Subcutaneous adipose tissue (tissue), 4 donors: ENCODE measurements around the gene KIF5B. TPM values are rescaled to one million over a fixed set of nuclear protein-coding genes. Genes with fewer than 3 reads are reported as not detected.

ENCODE experiments used
- total RNA-seq, 4 donors: library from RNA; depleted of rRNA; stranded (reverse); fragments of >200 nt; gene quantifications; one replicate each; pipeline ENCODE4 v1.1.0, GENCODE V29; 2016
- TF ChIP-seq, protein P1 (sequence below): fragments of 450-650 bp; IDR thresholded peaks from one replicate; pipeline ENCODE4 v1.5.1; 2016; ENCODE audit warnings: low read depth, mild to moderate bottlenecking, control low read depth, antibody characterized with exemption, moderate library complexity

The KIF5B gene
- 100 to 1,000 TPM; 102 to 148 (median 114) TPM for total RNA-seq

DNA sequence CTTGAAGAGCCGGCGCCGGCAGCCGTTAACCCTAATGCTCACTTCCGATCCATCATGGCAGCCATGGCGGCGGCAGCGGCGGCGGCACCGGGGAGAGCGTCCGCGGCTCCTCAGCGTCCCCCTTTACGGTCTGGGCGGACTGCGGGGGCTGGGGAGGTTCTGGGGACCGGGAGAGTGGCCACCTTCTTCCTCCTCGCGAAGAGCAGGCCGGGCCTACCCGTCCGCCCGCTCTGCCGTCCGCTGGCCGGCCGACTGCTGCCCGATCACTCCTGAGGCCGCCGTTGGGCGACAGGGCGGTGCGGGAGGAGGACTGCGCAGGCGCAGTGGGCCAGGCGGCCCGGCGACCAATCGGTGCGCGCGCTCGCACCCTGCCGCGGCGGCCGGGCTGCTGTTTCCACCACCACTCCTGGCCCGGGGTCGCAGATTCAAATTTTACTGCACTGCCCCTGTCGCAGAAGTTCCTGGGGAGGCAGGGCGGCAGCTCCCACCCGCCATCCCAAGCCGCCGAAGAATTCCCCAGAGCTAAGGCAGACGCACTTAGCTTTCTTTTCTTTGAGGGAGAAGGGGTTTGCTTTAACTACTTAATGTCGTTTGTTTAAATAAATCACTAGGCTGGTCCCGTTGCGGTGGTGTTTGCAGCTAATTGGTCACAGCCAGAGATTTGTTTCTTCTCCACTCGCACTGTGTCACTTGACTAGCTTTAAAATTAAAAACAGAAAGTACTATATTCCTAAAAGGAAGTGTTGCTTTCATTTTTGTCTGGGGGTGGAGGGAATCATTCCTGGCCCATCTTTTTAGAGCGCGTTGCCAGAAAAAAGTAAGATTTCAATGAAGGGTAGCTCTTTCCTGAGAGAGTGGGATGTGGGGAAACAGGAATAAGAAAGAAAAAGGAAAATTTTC, at the start of gene KIF5B:
TSS of gene KIF5B (minus strand) at position 290 of the 900 bp plus-strand sequence. CDS start 452 bp downstream, outside the sequence.
- TF ChIP-seq, protein P1, sequence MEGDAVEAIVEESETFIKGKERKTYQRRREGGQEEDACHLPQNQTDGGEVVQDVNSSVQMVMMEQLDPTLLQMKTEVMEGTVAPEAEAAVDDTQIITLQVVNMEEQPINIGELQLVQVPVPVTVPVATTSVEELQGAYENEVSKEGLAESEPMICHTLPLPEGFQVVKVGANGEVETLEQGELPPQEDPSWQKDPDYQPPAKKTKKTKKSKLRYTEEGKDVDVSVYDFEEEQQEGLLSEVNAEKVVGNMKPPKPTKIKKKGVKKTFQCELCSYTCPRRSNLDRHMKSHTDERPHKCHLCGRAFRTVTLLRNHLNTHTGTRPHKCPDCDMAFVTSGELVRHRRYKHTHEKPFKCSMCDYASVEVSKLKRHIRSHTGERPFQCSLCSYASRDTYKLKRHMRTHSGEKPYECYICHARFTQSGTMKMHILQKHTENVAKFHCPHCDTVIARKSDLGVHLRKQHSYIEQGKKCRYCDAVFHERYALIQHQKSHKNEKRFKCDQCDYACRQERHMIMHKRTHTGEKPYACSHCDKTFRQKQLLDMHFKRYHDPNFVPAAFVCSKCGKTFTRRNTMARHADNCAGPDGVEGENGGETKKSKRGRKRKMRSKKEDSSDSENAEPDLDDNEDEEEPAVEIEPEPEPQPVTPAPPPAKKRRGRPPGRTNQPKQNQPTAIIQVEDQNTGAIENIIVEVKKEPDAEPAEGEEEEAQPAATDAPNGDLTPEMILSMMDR = no peak

DNA sequence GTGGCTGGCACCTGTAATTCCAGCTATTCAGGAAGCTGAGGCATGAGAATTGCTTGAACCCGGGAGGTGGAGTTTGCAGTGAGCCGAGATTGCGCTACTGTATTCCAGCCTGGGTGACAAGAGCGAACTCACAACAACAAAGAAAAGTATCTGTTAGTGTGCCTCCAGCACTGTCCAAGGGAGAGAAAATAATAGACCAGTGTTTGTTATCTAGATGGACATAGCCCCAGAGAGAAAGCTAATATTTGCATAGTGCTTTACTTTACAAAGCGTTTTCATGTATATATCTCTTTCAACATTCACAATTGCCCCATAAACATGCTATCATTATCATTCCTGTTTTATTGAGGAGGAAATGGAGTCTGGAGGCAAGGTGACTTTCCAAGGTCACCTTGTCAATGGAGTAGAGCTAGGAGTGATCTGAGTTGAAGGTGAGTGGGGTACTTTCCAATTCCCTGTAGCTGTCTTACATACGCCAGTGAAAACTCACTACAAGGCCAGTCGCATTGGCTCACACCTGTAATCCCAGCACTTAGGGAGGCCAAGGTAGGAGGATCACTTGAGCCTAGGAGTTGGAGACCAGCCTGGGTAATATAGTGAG, 49.7 kb upstream of the KIF5B start:
- TF ChIP-seq, protein P1 = no peak

DNA sequence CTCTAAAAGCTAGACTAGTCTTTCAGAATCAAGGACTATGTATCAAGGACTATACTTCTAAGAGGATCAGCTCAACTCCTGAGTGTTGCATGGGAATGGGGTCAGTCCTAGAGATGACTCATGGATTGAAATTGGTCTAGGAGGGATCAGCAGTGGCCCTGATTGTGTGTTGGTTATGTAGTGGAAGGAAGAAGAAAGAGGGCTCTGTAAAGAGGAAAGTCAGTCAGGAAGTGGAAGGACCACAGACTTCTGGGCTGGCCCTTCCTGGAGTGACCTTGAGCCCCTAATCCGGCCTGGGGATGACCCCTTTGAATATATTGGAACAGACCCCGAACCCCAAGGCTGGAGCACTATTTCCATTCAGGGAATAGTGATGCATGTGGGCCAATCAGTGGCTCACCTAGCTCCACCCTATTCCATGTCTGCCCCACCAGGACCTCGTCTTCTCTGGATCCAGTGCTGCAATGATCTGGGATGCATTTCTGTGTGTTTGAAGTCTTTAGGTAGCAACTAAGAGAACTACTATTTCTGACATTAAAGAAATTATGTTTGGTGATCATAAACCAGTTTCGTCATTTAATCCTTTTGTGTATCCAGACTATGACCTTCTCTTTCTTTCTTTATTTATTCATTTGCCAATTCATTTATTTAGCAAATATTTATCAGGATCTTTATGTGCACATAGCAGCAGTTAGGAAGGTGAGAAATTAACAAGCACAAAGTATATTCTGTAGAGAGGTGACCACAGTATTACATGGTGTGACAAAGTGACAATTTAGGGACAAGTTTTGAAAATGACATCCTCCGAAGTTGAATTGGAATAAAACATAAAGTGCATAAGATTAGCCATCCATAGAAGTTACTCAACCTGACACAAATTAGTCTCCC, 48.6 kb upstream of the KIF5B start:
- TF ChIP-seq, protein P1 = no peak

DNA sequence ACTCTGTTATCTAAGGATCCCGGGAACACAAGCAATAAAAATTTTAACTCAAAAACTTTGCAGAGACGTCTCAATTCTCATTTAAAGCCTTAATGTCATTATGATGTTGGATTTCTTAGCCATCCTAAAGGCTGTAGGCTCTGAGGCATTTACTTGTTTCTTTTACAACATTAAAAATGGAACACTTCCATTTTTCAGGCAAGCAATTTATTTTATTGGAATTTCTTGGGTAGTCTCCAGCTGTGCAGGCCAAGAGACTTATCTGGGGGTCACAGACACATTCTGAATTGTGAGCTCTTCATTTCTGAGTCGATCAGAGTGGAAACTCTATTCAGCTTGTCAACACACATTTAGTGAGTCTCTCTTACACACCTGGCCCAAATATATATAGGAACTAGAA, 48.0 kb upstream of the KIF5B start:
- TF ChIP-seq, protein P1 = no peak

DNA sequence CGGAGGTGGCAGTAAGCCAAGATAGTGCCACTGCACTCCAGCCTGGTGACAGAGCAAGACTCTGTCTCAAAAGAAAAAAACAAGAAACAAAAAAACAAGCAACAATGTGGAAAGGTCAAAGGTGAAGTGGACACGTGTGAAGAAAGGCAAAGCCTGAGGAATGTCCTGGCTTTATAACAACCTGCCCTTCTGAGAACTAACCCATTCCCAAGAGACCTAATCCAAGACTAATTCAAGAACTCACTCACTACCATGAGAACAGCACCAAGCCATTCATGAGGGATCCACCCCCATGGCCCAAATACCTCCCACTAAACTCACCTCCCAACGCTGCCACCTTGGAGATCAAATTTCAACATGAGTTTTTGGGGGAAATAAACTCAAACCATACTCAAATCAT, 47.5 kb upstream of the KIF5B start:
- TF ChIP-seq, protein P1 = no peak

DNA sequence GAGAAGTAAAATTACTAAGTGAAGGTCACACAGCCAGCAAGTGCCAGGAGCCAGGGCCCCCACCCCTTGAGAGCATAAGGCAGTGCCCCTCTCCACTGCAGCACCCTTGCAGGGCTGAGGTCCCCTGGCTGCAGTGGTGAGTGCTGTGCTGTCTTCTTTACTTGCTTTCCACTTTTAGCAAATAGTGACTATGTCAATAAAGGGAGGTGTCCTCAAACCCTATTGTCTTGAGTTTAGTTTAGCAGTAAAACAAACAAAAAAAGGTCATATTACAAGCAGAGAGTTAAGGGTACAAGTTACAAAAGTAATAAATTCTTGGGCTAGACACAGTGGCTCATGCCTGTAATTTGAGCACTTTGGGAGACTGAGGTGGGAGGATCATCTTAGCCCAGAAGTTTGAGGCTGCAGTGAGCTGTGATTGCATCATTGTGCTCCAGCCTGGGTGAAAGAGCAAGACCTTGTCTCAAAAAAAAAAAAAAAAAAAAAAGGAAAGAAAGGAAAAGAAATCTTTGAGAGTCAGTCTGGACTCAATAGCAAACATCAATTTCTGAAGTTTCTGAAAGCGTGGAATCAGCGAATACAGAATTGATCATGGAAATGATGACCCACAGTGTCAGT, 39.0 kb upstream of the KIF5B start:
- TF ChIP-seq, protein P1 = no peak
